NCI-H2227 treated with DMSO at 0.1 percent for 48 hours (cell line): Measurements from ENCODE around the gene IGF2.
"Not testable (repeated sequence)": the region's sequence is repeated elsewhere in the genome, so short reads cannot be mapped to it uniquely, and the experiment has no call there.

Source experiments
- DNase-seq: peaks from one replicate; lab custom pipeline; 2025; lab: John Stamatoyannopoulos, UW

IGF2 gene

DNA sequence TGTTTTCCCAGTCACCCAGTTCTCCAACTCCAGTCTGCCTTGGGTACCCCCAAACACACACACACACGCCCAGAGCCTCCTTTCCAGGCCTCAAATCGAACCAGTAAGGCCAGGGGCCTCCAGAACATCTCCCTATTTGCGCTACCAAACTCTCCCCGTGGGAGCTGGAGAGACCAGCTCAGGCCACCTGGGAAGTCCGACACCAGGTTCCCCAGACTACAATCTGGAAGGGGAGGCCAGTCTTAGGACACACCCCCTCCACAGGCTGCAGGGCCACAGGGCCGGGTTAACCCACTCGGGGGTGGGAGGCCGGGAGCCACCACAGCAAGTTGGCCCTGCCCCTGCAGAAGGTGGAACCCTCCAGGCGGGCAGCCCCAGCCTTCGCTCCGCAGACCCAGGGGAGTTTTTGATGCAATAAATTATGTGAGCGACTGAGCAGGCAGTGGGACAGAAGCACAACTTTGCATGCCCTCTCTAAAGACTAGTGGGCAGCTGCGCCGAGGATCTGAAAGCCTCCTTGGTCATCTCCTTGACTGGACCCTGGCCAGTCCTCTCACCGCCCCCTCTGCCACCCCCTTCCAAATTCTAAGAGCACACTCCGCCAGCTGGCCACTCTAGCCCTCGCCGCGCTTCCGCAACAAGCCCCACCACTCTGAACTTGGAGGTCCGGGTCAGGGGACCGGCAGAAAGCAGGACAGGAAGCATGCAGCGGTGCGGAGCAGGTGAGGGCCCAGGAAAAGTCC is 2.8 kb downstream of the IGF2 start:
- no peak for DNase-seq

DNA sequence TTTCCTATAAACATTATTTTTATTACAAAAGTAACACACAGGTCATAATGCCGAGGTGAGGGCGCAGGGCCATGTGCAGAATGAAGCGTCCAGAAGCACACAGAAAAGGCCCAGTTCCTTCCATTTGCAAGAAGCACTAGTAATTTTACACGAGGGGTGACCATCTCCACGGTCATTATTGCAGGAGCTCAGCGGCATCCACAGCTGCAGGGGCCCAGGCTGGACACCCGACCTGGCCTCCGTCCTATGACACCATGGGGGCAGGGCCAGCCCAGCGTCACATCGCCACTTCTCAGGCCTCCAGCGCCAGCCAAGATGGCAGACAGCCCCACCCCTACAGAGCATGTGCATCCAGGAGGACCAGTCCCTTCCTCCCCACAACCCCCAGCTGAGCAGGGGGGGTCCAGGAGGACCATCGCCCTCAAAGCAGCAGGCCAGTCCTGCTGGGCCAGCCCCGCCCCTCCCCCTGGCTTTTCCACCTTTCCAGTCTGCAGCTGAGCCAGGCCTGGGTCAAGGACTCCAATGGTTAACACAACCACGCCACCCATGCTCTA is 3.5 kb downstream of the IGF2 start:
- DNase-seq: no peak

DNA sequence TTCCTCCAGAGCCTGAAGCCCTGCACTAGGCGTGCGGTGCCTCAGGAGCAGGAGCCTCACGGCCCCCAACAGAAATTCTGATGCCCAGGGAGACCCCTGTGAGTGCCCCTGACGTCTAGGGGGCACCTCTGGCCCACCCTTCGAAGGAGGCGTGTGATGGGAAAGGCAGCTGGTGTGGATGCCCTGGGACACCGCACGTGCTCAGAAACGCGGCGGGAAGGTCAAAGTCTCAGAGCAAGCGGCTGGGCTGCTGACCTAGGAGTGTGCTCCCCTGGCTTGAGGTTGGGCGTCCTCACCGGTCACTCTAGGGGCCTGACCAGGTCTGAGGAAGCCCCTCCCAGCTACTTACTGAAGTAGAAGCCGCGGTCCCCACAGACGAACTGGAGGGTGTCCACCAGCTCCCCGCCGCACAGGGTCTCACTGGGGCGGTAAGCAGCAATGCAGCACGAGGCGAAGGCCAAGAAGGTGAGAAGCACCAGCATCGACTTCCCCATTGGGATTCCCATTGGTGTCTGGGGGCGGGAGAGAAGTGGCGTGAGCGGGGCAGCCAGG is 4.1 kb downstream of the IGF2 start:
- no peak for DNase-seq

DNA sequence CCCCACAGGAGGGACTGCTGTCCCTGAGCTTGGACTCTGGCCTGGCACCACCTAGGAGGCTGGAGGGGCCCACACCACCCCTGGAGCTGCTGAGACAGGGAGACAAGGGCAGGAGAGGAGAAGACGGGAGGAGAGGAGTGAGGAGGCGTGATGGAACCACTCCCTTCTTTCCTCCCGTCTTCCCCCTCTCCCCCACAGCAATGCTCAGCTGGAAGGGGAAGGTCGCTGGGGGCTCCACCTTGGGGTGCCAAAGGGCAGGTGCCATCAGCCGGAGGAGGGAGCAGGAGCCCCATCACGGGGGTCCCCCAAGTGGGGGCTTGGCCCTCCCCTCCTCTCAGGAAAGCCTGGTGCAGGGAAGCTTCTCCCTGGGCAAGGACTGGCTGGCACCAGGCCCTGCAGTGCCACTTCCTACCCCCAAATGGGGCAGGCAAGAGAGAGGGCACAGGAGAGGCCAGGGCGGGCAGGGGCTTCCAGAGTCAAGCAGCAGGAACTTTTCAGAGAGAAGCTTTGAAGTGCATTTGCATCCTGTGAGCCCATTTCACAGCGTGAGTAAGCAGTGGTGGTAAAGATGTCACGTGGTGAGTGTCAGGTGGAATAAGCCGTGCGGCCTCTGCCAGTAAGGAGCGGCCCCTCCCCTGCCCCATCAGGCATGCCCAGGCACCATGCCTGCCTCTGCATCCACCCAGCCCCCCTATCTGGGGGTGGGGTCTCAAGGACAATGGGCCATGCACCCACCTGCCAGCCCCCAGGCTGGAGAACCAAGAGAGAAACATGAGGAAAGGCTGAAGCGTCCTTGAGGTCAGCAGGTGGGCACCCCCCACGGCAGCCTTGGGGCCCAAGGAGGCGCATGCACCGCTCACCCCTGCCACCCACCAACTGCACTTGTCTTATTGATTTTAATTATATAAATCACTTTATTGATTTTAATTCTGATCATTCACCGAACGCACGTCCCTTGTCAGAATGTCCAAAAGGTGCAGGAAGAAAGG is 4.9 kb downstream of the IGF2 start:
- no peak for DNase-seq

DNA sequence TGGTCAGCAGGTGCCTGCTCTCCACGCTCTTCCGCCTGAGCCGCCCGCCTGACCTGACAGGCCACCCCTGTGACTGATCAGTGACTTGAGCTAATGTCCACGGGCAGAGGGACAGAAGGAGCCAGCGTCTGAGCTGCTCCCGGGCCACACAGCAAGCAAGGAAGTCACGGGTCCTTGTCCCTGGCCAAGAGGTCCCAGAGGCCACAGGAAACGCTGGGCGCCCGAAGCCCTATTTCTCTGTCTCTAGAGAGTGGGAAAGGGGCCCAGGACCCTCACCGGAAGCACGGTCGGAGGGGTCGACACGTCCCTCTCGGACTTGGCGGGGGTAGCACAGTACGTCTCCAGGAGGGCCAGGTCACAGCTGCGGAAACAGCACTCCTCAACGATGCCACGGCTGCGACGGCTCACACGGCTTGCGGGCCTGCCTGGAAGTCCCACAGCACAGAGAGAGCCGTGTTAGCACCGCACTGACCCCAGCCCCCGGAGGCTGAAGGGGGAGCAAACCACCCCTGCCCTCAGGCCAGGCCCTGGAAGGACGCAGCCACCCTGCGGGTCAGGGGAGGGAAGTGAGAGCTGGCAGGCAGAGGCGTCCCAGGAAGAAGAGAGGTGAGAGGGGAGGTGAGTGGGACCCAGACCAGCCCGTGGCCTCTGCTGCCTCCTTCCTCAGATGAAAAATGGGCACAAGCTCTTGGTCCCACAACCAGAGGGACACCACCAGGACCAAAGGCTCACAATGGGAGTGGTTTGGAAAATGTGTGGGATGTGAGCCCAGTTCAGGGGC is 5.8 kb downstream of the IGF2 start:
- no peak for DNase-seq

DNA sequence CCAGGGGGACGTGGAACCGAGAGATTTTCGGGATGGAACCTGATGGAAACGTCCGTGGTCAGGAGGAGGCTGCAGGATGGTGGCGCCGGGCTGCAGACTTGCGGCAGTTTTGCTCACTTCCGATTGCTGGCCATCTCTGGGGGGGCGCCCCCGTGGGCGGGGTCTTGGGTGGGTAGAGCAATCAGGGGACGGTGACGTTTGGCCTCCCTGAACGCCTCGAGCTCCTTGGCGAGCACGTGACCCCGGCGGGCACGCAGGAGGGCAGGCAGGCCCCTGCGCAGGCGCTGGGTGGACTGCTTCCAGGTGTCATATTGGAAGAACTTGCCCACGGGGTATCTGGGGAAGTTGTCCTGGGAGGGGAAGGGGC is 6.3 kb downstream of the IGF2 start:
- DNase-seq: no peak

DNA sequence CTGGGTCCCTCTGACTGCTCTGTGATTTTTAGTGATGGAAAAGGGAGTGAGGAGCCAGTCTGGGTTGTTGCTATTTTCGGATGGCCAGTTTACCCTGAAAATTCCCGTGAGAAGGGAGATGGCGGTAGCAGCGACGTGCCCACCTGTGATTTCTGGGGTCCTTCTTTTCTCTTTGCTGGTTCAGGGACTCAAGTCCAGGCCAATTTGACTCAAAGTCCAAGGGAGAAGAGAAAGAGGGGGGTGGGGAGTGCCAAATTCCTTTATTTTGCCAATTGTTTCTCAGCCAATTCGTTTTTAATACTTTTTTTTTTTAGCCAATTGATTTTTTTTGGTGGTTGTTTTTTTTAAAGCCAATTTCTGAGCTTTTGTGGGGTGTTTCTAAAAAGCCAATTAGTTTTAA is 6.9 kb downstream of the IGF2 start:
- no peak for DNase-seq

DNA sequence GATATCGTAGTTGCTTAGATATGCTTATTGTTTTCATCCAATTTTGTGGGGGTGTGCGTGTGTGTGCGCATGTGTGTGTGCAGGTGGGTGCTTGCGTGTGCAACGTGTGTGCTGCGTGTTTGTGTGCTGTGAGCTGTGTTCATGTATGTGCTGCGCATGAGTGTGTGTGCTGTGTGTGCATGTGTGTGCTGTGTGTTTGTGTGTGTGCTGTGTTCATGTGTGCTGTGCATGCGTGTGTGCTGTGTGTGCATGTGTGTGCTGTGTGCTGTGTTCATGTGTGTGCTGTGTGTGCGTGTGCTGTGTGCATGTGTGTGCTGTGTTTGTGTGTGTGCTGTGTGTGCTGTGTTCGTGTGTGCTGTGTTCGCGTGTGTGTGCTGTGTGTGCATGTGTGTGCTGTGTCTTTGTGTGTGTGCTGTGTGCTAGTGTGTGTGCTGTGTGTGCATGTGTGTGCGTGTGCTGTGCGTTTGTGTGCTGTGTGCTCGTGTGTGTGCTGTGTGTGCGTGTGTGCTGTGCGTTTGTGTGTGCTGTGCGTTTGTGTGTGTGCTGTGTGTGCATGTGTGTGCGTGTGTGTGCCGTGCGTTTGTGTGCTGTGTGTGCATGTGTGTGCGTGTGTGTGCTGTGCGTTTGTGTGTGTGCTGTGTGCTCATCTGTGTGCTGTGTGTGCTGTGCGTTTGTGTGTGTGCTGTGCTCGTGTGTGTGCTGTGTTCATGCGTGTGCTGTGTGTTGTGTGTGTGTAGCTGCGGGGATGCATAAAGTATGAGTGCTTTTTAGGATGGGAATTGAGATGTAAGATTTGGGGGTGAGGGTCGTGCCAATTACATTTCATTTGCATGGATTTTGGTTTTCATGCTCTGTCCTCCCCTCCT is 7.6 kb downstream of the IGF2 start:
- DNase-seq: no peak

DNA sequence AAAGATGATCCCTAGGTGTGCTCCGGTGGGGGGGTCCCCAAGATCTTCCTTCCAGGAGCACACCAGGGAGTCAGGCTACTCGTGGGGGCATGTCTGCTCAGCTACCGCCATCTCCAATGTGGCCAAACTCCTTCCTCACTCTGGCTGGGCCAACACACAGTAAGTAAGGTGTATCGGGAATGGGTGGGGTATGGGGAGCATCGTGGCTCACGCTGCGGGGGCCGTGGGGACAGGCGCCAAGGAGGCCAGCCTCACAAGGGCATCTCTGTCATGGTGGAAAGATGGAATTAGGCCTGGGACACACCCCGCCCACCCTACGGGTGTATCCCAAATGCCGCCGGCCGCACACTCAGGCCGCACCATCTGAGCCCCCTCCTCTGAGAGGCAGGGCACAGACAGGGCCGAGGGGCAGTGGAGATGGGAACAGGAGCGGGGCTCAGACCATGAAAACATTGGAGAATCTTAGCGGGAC is 8.3 kb downstream of the IGF2 start:
- no peak for DNase-seq

DNA sequence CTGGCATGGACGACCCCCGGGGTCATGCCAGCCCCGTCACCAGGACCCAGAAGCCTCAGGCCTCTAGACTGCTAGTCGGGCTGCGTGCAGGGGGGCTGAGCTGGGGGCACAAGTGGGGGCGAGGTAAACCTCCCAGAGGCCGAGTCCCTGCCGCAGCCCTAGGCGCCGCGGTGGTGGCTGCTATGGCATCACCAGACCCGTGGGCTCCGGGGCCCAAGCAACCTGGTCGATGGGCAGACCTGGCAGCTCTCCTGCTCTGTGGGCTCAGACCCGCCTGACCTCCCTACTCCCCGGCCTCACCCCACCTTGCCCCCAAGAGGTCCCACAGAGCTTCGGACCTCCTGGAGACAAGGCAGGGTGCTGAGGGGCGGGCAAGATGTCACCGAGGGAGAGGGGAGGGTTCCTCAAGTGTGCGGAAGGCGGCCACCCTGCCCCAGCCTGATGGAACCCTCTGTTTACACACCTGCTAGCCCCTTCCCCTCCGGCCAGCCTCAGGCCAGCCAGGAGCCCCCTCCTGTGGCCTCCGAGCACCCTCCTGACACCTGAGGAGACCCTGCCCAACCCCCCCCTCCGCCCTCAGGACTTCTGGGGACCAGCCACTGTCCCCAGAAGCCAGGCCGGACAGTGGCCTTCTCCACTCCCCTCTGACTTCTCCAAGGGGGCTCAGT is 9.4 kb downstream of the IGF2 start:
- no peak for DNase-seq

DNA sequence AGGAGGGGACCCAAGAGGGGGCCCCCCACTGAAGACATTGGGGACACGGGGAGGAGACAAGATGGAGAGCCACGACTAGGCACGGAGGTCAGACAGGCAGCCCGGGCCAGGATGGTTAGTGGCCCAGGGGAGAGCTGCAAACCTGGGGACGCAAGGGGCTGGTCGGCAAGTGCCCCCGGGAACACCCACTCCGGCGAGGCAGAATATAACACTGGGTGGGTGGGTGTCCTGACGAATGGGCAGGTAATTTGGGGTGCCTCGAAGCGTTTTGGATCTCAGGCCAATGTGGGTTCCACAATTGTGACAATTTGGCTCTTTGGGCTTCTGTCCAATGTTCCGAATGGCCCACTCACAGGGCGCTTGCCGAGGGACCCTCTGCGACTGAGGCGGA is 9.9 kb downstream of the IGF2 start:
- no peak for DNase-seq

DNA sequence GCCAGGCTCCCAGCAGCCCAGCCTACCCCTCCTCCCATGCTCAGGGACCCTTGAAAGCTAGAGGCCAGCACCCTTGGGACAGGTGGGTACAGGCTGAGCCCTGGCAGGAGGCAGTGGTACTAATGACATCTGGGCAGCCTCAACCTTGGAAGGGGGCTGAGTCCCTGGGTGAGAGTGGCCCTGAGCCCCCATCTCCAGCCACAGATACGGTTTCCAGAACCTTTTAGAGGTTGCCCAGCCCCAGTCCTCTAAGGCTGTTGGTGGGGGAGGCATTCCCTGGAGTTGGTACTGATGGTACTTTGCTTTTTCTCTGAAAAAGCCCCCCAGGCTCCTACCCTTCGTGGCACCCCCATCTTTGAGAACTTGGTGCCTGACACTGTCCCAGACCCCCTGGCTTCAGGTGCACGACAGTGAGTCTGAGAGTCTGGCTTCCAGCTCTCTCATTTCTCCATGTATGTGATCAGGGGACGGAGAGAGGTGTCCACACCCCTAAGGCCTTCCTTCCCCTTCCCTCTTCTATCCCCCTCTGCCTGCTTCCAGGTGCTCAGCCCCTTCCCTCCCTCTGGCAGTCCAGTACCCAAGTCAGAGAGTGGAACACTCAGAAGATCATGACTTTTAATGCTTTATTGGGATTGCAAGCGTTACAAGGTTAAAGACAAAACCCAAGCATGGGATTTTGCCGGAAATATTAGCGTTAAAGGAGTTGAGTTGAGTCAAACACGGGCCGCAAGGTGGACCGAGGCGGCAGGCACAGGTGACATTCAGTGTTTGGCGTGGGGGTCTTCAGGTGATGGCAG is 10.5 kb downstream of the IGF2 start:
- DNase-seq: no peak

DNA sequence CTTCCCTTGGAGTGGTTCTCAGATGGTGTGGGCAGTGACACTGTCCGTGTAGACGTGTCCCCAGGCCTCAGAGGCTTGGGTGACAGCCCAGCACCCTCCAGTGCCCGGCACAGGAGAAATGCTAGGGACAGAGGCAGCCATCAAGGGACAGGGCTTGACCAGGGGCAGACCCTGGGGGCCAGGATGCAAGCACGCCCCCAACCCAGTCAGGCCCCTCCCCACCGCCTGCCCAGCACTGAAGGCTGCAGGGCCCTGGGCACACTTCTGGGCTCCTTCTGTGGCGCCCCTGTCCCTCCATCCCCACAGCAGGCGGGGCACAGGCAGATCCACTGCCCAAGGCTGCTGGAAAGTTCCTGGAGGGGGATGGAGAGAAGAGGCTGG is 11.1 kb downstream of the IGF2 start:
- no peak for DNase-seq

DNA sequence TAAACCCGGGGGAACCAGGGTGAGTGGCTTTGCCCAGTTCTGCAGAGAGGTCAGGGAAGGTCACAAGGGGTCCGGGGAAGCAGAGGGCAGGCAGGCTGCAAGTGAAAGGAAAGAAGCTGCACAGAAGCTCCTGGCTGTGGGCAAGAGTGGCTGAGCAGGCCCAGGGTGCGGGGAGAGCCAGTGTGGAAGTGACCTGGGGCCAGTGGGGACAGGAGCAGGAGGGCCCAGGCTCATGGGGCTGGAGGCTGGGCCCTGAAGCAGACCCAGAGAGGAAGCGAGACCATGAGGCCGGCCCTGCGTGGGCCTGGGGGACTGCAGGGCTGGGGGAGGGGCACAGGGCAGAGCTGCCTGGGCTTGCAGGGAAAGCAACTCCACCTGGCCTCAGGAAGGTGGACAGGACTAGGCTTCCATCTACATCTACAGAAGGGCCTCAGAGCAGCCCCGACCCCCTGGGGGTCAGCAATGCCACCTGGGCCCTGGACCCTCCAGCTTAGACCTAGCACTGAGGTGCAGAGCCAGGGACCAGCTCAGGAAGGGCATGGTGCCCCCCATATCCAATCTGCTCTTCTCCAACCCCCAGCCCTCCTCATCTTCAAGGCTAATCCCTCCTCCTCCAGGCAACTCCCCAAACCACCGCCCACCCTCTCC is 11.6 kb downstream of the IGF2 start:
- no peak for DNase-seq

DNA sequence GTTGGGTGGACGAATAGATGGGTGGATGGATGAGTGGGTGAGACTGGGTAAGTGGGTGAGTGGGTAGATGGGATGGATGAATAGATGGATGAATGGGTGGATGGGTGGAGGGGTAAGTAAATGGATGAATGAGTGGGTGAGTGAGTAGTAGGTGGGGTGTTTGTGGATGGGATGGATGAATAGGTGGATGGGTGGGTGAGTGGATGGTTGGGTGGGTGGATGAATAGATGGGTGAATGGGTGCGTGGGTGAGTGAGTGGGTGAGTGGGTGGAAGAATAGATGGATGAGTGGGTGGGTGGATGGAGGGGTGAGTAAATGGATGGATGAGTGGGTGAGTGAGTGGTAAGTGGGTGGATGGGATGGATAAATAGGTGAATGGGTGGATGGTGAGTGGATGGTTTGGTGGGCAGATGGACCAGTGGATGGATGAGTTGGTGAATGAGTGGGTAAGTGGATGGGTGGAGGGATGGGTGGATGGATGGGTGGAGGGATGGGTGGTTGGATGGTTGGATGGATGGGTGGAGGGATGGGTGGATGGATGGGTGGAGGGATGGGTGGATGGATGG is 12.6 kb downstream of the IGF2 start:
- DNase-seq: no peak

DNA sequence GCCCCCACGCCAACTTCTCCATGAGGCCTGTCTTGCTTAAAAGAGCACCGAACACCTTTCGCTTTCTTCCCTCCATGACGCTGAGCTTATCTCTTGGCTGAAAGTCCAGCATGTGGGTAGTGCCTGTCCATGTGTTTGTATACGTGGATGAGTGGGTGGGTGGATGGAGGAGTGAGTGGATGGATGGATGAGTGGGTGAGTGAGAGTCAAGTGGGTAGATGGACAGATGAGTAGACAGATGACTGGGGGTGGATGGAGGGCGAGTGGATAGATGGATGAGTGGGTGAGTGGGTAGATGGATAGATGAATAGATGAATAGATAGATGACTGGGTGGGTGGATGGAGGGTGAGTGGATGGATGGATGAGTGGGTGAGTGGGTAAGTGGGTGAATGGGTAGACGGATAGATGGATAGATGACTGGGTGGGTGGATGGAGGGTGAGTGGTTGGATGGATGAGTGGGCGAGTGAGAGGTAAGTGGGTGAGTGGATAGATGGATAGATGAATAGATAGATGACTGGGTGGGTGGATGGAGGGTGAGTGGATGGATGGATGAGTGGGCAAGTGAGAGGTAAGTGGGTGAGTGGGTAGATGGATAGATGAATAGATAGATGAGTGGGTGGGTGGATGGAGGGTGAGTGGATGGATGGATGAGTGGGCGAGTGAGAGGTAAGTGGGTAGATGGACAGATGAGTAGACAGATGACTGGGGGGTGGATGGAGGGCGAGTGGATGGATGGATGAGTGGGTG is 14.3 kb downstream of the IGF2 start:
- DNase-seq: not testable (repeated sequence)

DNA sequence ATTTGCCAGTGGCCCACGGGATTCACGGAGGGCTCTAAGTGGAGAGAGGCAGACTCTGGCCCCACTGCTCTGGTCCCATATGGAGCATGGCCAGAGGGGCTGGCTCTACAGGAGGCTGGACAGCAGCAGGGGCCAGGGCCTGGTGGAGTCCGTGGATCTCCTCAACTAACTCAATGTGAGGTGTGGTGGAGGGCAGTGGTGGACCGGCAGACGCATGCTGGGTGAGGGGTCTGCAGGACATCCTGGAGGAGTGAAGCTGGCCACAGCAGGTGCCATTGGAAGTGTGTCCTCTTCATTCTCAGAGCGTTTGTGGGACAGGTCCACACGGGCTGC is 15.6 kb downstream of the IGF2 start:
- DNase-seq: no peak
